Measurements from ENCODE around the gene SCGB1C1. TPM values are rescaled to one million over a fixed set of nuclear protein-coding genes. Genes with fewer than 3 reads are reported as not detected.
"Not testable (repeated sequence)": the region's sequence is repeated elsewhere in the genome, so short reads cannot be mapped to it uniquely, and the experiment has no call there.

SCGB1C1 gene
- total RNA-seq, 1 donor from 2014 or later = not detected

DNA sequence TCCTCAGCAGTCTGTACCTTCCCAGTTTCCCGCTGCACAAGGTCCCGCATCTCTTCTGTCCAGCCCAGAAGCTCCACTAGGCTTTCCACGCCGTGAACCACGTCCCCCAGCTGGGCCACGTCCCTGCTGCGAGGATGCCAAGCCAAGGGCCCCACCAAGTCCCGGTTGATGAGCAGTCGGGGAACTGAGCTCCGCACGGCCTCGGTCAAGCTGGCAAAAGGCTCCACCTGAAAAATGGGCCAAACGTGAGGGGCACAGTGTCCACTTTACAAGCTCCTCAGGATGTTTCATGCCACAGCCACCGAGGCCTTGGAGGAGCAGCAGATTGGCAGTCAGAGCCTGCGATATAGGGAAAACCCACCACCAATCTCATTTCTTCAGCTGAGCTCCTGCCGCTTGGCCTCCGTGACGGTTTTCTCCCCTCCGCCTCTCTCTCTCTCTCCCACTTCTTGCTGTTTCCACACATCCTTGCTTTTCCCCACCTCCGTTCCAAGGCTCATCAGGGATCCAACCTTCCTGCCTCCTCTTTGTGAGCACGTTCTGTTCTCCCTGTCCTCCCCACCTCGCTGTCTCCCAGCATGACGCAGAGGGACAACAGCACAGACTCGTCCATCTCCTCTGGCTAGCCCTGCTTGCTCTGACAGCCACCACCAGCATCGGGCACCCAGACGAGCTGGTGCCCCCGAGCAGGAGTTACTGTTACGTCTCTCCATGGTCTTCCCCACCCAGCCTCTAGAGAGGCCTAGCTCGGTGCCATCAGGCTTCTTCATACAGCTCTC lies 26.1 kb downstream of the SCGB1C1 start:
- DNase-seq (ENCODE audit: low read depth, low spot score) = no peak

DNA sequence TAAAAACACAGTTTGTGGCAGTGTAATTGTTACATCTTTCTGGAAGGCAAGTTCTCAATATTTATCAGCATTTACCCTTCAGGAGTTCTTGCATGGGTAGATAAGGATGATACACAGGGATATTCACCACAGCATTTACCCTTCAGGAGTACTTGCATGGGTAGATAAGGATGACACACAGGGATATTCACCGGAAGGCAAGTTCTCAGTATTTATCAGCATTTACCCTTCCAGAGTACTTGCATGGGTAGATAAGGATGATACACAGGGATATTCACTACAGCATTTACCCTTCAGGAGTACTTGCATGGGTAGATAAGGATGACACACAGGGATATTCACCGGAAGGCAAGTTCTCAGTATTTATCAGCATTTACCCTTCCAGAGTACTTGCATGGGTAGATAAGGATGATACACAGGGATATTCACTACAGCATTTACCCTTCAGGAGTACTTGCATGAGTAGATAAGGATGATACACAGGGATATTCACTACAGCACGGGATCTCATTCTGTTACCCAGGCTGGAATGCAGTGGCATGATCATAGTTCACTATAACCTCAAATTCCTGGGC lies 27.9 kb downstream of the SCGB1C1 start:
- not testable (repeated sequence) for DNase-seq (ENCODE audit: low read depth, low spot score)

DNA sequence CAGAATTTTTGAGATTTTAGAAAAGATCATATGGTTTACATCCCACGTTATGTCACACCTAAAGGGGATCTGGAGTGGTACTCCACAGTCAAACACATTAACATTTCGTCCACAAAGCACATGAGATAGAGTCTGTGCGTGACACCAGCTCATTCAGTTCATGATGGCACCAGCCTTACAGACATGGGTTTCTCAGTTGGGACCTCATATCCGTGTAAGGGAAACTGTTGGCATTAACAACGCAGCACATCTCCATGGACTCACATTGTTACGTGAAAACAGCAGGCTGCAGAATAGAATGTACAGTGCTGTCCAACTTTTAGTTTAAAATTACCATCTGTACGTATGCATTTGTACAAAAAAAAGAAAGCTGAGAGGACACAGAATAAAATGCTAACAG lies 28.7 kb downstream of the SCGB1C1 start:
- no peak for DNase-seq (ENCODE audit: low read depth, low spot score)

DNA sequence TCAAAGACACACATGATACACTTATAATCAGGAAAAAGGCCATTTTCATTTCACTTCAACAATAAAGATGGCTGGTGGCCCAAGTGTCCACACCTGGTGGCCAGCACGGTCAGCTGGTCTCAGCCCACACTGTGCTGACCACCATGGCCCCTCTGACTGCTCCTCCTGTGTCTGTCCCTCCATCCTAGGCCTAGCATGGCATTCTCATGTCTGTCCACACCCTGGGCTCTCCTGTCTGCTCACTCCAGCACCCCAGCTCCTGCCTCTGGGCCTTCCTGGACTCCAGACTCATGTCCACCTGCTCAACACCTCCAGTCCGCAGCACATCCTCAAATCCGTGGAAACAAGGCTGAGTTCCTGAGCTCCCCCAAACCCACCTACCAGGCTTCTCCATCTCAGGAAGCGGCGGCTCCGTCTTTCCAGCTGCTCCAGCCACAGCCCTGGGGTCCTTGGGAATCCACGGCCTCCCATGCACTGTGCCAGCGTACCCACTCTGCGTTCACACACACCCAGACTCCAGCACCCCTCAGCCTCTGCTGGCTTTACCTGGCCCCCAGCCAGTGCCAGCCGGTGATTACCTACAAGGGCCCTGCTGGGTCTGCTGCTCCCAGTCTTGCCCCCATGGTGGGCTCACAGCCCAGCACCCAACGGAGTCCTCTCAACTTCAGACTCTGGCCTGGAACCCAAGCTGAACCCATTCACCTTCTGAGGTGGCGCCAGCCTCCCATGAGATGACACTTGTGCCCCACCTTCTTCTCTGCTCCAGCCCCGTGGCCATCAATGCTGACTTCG lies 29.3 kb downstream of the SCGB1C1 start:
- DNase-seq (ENCODE audit: low read depth, low spot score) = no peak

DNA sequence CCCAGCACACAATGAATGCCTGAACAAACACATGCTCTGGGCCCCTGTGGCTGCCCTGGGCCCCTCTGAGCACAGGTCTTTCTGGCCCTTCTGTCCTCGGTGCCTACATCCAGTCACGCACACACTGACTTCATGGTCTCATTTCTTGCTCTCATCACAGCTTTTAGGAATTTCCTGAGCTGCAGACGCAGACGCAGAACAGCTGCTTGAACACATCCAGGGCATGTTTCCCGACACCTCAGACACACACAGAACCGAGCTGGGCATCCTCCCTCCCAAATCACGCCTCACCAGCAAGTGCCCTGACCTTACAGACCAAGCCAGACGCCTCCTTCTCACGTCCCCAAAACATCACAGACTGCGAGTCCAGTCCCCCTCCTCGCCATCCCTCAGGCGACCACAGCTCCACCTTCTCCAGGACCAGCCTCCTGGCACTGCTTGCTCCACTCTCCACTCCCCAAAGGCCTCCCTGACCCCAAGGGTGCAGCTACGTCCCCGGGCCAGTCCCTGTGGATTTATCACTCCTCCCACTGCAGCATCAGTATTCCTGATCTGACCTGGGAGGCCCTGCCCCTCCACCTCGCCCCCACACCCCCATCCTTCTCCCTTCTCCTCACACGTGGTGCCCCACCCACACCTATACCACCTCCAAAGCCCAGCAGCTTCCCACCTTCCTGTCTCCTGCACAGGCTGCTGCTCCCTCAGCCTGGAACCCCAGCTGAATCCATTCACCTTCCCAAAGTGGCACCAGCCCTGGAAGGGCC lies 30.3 kb downstream of the SCGB1C1 start:
- no peak for DNase-seq (ENCODE audit: low read depth, low spot score)

DNA sequence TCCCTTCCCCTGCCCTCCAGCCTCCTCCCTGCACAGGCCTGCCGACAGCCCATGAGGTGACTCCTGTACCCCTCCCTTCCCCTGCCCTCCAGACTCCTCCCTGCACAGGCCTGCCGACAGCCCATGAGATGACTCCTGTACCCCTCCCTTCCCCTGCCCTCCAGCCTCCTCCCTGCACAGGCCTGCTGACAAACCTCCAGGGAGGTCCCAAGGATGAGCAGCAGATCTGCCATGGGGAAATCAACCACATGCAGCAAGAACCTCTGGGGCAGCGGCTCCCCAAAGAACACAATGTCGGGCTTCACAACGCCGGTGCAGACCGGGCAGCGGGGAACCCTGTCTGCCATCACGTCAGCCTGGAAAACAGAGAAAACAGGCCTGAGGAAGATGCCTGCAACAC lies 31.0 kb downstream of the SCGB1C1 start:
- no peak for DNase-seq (ENCODE audit: low read depth, low spot score)

DNA sequence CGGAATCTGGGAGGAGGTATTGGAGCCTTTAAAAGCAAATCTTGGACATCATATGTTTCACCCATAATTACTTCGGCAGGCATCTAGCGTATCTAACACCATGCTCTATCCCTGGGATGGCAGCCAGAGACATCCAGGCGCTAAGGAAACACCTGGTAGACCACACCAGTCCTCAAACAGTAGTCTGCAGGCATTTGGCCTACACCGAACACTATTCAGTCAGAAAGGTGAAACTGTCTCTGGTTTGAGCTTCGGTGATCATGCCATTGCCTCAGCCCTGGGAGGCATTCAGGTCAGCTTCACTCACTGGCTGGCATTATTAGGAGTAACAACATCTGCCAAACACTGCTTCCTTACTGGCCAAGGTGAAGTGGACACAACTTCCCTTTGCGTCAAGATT lies 31.5 kb downstream of the SCGB1C1 start:
- DNase-seq (ENCODE audit: low read depth, low spot score) = no peak

DNA sequence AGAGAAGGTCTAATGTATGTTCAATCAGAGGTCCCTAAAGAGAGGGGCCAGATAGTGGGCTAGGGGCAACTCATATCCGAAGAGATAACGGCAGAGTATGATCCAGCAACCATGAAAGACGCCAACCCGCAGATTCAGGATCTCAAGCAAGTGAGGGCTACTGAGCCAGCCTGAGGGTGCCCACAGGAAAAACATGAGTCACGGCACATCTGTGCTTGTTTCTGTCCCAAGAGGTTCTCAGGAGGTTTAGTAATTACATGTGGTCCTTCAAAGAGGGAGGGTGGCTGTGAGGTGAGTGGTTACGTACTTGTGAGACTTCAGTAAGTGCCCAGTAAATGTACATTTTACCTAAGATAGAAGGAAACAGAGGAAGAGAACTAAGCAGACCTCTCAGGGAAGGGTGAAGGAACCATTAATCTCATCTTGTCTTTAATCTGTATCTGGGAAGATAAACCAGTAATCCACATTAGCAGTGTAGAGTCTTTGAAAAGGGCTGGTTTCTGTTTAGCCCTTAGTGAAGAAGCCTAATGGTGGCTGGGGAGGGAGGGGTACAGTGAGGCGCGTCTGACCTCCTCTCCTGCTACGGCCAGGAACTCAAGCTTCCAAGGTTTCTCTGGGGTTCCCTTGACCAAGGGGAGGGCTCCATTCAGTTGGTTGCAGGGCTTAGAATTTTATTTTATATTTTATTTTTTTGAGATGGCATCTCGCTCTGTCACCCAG lies 33.0 kb downstream of the SCGB1C1 start:
- no peak for DNase-seq (ENCODE audit: low read depth, low spot score)

DNA sequence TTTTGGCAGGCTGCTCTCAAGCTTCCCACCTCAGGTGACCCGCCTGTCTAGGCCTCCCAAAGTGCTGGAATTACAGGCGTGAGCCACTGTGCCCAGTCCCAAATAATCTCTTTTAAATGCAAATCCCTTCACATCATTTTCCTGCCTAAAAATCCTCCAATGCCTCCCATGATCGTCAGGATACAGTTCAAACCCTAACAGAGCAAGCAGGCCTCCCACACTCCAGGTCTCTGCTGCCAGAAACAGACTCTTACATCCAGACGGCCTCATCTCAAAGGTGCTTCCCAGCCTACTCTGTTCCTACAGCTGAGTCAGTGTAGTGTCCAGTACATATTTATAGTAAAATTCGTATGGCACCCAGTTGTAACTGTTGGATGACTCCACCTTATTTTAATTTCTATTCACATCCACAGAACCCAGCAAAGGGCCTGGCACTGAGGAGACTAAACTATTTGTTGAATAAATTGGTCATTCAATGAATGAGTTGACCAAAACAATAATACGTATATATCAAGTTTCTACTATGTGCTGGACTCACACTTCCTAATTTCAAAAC lies 35.0 kb downstream of the SCGB1C1 start:
- no peak for DNase-seq (ENCODE audit: low read depth, low spot score)

DNA sequence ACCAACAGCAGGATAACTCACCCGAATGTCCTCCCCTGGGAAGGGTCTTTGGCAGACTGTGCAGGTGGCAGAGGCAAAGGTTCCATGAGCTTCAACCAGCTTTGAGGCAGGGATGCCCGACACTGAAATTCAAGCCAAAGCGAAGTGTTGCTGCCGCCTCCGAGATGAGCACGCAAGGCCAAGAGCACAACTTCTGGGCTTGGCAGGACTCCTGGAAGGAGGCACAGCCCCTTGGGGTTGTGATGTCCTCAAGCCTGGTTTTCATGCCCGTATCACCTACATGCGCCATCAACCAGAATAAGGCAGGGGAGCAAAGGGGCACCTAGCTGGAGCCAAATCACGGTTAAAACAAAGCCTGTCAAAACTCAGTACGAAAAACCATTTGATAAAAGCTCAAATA lies 37.6 kb downstream of the SCGB1C1 start:
- DNase-seq (ENCODE audit: low read depth, low spot score) = no peak

DNA sequence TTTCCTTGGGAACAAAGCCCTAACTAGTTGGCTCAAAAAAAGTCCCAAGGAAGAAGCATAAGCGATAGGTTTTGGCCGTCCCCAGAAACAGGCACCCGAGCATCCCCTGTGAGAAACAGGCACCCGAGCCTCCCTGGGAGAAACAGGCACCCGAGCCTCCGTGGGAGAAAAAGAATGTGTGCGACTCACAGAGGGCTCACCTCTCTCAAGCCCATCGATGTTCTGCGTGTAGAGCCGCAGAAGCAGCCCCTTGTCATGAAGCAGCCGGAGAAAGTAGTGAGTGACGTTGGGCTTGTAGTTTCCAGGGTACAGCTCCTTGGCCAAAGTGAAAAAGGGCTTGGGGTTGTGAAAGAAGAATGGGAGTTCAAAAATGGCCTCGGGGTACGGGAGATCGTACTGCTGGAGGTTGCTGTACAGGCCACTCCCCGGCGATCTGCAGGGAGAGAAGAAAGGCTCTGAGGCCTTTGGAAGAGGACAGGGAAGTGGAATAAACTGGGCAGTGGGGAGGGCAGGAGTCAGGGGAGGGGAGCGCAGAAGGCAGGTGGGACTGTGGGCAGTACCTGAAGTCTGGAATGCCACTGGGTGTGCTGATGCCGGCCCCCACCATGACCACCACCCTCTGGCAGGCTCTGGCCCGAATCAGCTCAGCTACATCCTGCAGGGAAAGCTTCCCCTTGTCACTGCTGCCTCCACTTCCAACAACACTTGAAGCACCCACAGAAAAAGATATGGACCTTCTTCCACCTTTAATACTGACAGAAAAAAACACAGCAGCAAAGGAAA lies 40.1 kb downstream of the SCGB1C1 start:
- DNase-seq (ENCODE audit: low read depth, low spot score) = no peak

DNA sequence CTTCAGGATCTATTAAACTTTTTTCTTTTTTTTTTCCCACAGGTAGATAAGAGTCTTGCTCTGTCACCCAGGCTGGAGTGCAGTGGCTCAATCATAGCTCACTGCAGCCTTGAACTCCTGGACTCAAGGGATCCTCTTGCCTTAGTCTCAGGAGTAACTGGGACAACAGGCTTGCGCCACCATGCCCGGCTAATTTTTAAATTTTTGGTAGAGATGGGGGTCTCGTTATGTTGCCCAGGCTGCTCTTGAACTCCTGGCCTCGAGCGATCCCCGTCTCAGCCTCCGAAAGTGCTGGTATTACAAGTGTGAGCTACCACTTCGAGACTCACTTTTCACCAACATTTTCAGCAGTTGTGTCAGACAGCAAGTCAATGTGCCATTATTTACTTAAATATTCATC lies 42.3 kb downstream of the SCGB1C1 start:
- no peak for DNase-seq (ENCODE audit: low read depth, low spot score)

DNA sequence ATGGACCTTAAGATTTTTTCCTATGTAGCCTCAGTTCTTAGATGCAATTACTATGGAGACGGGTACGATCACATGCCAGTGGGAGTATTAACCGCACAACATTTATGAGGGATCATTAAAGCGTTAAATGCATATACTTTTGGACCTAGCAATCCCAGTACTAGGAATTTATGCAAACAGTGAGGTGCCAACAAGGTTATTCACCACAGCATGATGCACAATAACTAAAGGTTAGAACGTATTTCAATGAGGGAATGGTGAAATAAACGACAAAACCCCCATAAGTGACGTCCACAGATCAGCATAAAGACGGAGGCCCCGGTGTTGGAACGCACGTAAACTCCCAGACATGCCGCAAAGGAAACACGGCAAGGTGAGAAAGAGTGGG lies 42.7 kb downstream of the SCGB1C1 start:
- no peak for DNase-seq (ENCODE audit: low read depth, low spot score)

DNA sequence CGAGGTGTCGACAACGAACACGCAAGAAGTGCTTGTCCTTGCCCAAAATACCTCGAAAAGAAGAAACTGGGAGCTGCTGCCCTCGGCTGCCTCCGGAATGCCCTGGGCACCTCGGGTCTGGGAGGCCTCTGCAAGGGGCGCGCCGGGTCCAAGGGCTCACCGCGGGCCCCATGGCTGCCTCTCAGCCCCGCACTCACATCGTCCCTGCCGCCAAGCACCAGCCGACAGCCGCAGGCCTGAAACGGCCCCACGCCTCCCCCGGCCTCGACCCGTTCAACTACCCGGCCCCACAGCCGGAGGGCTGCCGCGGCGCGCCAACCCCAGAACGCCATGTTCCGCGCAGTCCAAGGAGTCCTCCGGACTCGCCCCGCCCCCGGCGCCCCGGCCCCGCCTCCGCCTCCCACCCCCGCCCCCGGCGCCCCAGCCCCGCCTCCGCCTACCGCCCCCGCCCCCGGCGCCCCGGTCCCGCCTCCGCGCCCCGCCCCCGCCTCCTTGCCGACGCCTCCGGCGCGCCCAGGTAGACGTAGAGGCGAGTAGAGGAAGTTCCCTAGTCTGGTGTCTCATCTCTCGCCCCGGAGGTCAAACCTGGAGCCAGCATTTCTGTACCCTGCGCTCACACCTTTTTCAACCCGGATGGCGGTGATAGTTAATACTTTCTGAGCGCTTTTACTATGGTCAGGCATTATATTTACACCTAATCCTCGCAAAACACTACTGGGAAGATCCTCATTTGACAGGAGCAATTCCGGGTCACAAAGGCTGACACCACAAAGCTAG lies 43.3 kb downstream of the SCGB1C1 start, which contains the start of gene SIRT3:
TSS of gene SIRT3 (minus strand) at position 346 of the 777 bp plus-strand sequence. CDS start at position 332, 14 bp downstream.
- DNase-seq (ENCODE audit: low read depth, low spot score) = no peak

DNA sequence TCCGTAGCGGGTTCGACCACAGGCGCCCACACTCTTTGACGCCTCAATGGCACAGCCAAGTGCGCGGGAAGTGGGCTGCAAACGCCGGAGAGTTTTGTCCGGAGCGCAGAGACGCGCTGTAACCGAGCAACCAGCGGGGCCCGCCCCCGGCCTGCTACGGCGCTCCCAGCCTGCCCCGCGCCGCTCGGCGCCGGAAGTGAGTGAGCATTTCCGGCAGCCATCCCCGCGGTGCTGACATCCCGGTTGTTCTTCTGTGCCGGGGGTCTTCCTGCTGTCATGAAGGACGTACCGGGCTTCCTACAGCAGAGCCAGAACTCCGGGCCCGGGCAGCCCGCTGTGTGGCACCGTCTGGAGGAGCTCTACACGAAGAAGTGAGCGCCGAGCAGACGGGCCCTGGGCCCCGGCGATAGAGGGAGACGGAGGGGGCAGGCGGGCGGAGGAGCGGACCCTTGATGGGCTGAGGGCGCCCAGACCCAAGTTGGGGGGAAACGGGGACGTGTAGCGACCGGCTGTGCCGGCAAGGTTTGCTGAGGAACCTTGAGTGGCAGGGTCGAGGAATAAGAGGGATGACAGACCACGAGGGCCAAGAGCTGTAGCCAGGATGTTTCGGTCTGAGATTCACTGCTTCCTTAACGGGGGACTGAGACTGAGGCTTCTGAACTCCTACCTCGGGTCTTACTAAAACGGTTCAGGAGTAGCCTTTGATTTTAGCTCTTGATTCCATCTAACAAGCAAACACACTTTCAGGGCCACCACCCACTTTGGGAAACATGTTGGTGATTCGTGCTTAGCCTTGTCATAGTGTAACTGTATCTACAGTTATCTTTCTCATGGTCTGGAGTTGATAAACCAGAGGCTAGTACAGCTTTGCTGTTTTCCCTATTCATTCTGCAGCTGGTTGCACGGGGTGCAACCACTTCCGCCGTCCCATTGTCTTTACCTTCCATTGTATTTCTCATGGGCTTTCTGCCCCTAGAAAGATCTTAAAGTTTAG lies 44.2 kb downstream of the SCGB1C1 start, which contains the start of gene PSMD13:
TSS of gene PSMD13 (plus strand) at position 203 of the 994 bp plus-strand sequence. CDS start at position 277, 74 bp downstream.
- DNase-seq (ENCODE audit: low read depth, low spot score) = peak; percentile 51

DNA sequence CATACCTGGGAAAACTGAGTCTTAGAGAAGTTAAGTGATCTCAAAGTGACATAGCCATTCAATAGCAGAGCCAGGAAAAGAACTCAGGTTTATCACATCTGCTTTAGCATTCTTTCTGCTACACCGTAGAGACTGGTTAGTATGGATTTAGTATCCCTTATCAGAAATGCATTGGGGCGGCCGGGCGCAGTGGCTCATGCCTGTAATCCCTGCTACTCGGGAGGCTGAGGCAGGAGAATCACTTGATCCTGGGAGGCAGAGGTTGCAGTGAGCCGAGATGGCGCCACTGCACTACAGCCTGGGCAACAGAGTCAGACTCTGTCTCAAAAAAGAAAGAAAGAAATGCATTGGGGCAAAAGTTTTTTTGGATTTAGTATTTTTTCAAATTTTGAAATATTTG lies 45.5 kb downstream of the SCGB1C1 start:
- not testable (repeated sequence) for DNase-seq (ENCODE audit: low read depth, low spot score)

DNA sequence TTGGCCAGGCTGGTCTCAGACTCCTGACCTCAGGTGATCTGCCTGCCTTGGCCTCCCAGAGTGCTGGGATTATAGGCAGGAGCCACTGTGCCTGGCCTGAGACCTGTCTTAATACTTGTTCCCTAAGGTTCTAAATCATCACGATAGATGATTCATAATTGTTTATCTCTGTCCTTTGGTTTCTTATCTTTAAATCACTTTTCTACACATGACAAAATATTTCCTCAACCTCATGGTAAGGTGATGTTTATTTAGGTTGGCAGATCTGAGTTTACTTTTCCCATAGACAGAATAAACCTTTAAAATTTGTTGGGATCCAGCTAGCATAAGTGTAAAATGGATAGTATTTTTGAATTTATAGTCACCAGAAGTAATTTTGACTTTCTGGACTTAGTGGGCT lies 47.4 kb downstream of the SCGB1C1 start:
- DNase-seq (ENCODE audit: low read depth, low spot score) = no peak

DNA sequence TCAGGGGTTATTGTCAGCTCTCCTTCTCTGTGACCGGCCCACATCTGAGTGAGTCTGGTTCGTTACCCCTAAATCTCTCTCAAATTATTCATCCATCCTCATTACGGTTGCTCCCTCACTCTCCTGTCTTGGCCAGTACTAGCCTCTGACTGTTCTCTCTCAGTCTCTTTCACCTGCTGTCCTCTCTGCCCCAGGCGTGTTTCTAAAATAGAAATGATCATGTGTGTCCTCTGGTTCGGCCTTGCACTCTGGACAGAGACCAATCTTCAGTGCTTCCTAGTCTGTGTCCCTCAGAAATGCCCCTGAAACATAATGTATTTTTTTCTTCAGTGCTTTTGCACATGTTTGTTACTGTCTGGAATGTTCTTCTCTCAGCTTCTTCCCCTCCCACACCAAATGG lies 48.8 kb downstream of the SCGB1C1 start:
- DNase-seq (ENCODE audit: low read depth, low spot score) = no peak

Data from pulmonary artery endothelial cell (primary cell).